ENCODE results near the gene KIAA1328. TPM values are rescaled to one million over a fixed set of nuclear protein-coding genes. Genes with fewer than 3 reads are reported as not detected.

The KIAA1328 gene
- total RNA-seq, 1 donor from 2014 or later = 9.2 TPM

GRCh38 chr18:37207343-37207742 lies 378.4 kb downstream of the KIAA1328 start:
- Mint-ChIP-seq H3K4me3 (ENCODE audit: unreplicated experiment) (no peak overlapping the region), H3K4me1 (ENCODE audit: unreplicated experiment) (peaks cover 7% of the 10 kb centered on the region), H3K27me3 (ENCODE audit: unreplicated experiment) (no peaks in the 10 kb centered on the region), H3K36me3 (ENCODE audit: low read depth, unreplicated experiment) (no peaks in the 10 kb centered on the region), H3K27ac (ENCODE audit: unreplicated experiment) (no peak overlapping the region), H3K9me3 (ENCODE audit: unreplicated experiment) (no peaks in the 10 kb centered on the region)
- no peak for DNase-seq (ENCODE audit: low spot score)
- no peak for TF ChIP-seq CTCF (IDR thresholded peaks at IDR 0.05; ENCODE audit: unreplicated experiment)

GRCh38 chr18:37210781-37211180 lies 381.9 kb downstream of the KIAA1328 start:
- TF ChIP-seq CTCF (IDR thresholded peaks at IDR 0.05; ENCODE audit: unreplicated experiment) = no peak
- H3K27ac Mint-ChIP-seq (ENCODE audit: unreplicated experiment) = no peak overlapping the region
- H3K4me1 Mint-ChIP-seq (ENCODE audit: unreplicated experiment) = peaks cover 7% of the 10 kb centered on the region
- no peak for DNase-seq (ENCODE audit: low spot score)
- no peaks in the 10 kb centered on the region for H3K36me3 Mint-ChIP-seq (ENCODE audit: low read depth, unreplicated experiment)
- no peaks in the 10 kb centered on the region for H3K9me3 Mint-ChIP-seq (ENCODE audit: unreplicated experiment)
- H3K27me3 Mint-ChIP-seq (ENCODE audit: unreplicated experiment) = peaks cover 2% of the 10 kb centered on the region
- no peak overlapping the region for H3K4me3 Mint-ChIP-seq (ENCODE audit: unreplicated experiment)

GRCh38 chr18:37218022-37218590 lies 389.2 kb downstream of the KIAA1328 start:
- DNase-seq (ENCODE audit: low spot score) = no peak
- peaks cover 5% of the 10 kb centered on the region for H3K4me1 Mint-ChIP-seq (ENCODE audit: unreplicated experiment)
- no peak overlapping the region for H3K4me3 Mint-ChIP-seq (ENCODE audit: unreplicated experiment)
- peaks cover 8% of the 10 kb centered on the region for H3K27me3 Mint-ChIP-seq (ENCODE audit: unreplicated experiment)
- H3K36me3 Mint-ChIP-seq (ENCODE audit: low read depth, unreplicated experiment) = no peaks in the 10 kb centered on the region
- H3K9me3 Mint-ChIP-seq (ENCODE audit: unreplicated experiment) = no peaks in the 10 kb centered on the region
- no peak overlapping the region for H3K27ac Mint-ChIP-seq (ENCODE audit: unreplicated experiment)
- TF ChIP-seq CTCF (IDR thresholded peaks at IDR 0.05; ENCODE audit: unreplicated experiment) = no peak

- no peaks in the 10 kb centered on the region for H3K36me3 Mint-ChIP-seq (ENCODE audit: low read depth, unreplicated experiment)
- DNase-seq (ENCODE audit: low spot score) = no peak
- no peaks in the 10 kb centered on the region for H3K9me3 Mint-ChIP-seq (ENCODE audit: unreplicated experiment)
- no peak overlapping the region for H3K4me3 Mint-ChIP-seq (ENCODE audit: unreplicated experiment)
- peaks cover 6% of the 10 kb centered on the region for H3K27me3 Mint-ChIP-seq (ENCODE audit: unreplicated experiment)
- no peak overlapping the region for H3K27ac Mint-ChIP-seq (ENCODE audit: unreplicated experiment)
- no peak for TF ChIP-seq CTCF (IDR thresholded peaks at IDR 0.05; ENCODE audit: unreplicated experiment)
- peaks cover 5% of the 10 kb centered on the region for H3K4me1 Mint-ChIP-seq (ENCODE audit: unreplicated experiment)
Observed at GRCh38 chr18:37219257-37219656, 390.3 kb downstream of the KIAA1328 start.

GRCh38 chr18:37222354-37222998 lies 393.5 kb downstream of the KIAA1328 start:
- H3K27me3 Mint-ChIP-seq (ENCODE audit: unreplicated experiment) = peaks cover 6% of the 10 kb centered on the region
- no peak for DNase-seq (ENCODE audit: low spot score)
- H3K36me3 Mint-ChIP-seq (ENCODE audit: low read depth, unreplicated experiment) = no peaks in the 10 kb centered on the region
- H3K4me3 Mint-ChIP-seq (ENCODE audit: unreplicated experiment) = no peak overlapping the region
- no peak for TF ChIP-seq CTCF (IDR thresholded peaks at IDR 0.05; ENCODE audit: unreplicated experiment)
- H3K9me3 Mint-ChIP-seq (ENCODE audit: unreplicated experiment) = no peaks in the 10 kb centered on the region
- H3K27ac Mint-ChIP-seq (ENCODE audit: unreplicated experiment) = no peak overlapping the region
- H3K4me1 Mint-ChIP-seq (ENCODE audit: unreplicated experiment) = peaks cover 5% of the 10 kb centered on the region

Data from endothelial cell (in vitro differentiated cells).